GM12878 (cell line): ENCODE measurements around the gene DNAH1.
A peak's percentile ranks its signal among the peaks of the same experiment; 100 is the strongest.

ENCODE experiments used
- ATF3 ChIP-seq: IDR thresholded peaks from 2 replicates; pipeline ENCODE4 v1.6.1; 2011; ENCODE audit warnings: low read depth, mild to moderate bottlenecking, low read length, moderate library complexity, borderline replicate concordance; ENCODE audit errors: extremely low read depth
- CHD4 ChIP-seq: fragments of 200-600 bp; sonication (generic); IDR thresholded peaks from 2 replicates; pipeline ENCODE4 v1.6.1; 2016; ENCODE audit warnings: mild to moderate bottlenecking
- CTCF ChIP-seq, 3 experiments: IDR thresholded peaks in 2 of 3; conservative IDR thresholded peaks in 1 of 3; 2 replicates each; pipeline ENCODE4 v1.5.1; 2011; ENCODE audit warnings: low read depth in 3 of 3, low read length in 3 of 3, mild to moderate bottlenecking in 3 of 3, control low read depth in 2 of 3, moderate library complexity in 2 of 3, inconsistent platforms in 1 of 3, mixed read lengths in 1 of 3; ENCODE audit not compliant: control insufficient read depth in 2 of 3, insufficient read depth in 1 of 3; ENCODE audit errors: extremely low read depth in 1 of 3
- TAF1 ChIP-seq: IDR thresholded peaks from 2 replicates; pipeline ENCODE4 v1.6.1; 2011; ENCODE audit warnings: mild to moderate bottlenecking, low read depth, low read length, borderline replicate concordance
- TF ChIP-seq, protein P1 (sequence below): fragments of 150-350 bp; IDR thresholded peaks from 2 replicates; pipeline ENCODE4 v1.6.1; 2014; ENCODE audit warnings: mild to moderate bottlenecking, low read depth, low read length

DNA sequence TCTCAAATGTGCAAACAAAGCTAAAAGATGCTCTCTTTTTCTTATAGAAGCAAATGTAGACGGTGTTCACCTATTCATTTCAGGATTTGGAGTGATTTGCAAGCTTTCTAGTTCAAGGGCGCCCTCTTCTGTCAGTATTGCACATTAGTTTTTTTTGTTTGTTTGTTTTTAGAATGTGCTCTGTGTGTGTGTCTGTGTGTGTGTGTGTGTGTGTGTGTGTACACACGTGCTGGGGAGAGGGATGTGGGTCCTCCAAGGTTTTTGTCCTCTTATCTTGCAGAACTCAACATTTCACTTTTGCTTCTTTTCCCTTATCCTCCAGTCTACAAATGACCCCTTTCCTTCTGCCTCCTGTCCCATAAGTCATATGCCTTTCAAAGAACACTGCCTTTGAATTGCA, 23.5 kb downstream of the DNAH1 start:
- no peak for TF ChIP-seq CHD4
- no peak for TF ChIP-seq TAF1
- TF ChIP-seq CTCF (IDR thresholded peaks at IDR 0.05 in 2 of 3, conservative IDR thresholded peaks at IDR 0.05 in 1 of 3; ENCODE audit: control insufficient read depth in 2 of 3, extremely low read depth in 1 of 3, insufficient read depth in 1 of 3, low read depth in 3 of 3, low read length in 3 of 3): peak; percentile 60 to 77 (median 62)
- no peak for TF ChIP-seq ATF3
- TF ChIP-seq, protein P1, sequence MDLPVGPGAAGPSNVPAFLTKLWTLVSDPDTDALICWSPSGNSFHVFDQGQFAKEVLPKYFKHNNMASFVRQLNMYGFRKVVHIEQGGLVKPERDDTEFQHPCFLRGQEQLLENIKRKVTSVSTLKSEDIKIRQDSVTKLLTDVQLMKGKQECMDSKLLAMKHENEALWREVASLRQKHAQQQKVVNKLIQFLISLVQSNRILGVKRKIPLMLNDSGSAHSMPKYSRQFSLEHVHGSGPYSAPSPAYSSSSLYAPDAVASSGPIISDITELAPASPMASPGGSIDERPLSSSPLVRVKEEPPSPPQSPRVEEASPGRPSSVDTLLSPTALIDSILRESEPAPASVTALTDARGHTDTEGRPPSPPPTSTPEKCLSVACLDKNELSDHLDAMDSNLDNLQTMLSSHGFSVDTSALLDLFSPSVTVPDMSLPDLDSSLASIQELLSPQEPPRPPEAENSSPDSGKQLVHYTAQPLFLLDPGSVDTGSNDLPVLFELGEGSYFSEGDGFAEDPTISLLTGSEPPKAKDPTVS: no peak
